ENCODE measurements around the gene MIB2.
"Not testable (repeated sequence)": the region's sequence is repeated elsewhere in the genome, so short reads cannot be mapped to it uniquely, and the experiment has no call there.

The MIB2 gene

GRCh38 chr1:1615256-1616044, at the start of gene MIB2:
MIB2 (plus strand) TSS chr1:1615500; CDS start chr1:1623453, 7,953 bp downstream.
- peak; percentile 100 for DNase-seq (ENCODE audit: low spot score)

- DNase-seq (ENCODE audit: low spot score) = no peak
Observed at GRCh38 chr1:1567152-1567875, 48.0 kb upstream of the MIB2 start.

GRCh38 chr1:1567891-1568291, 47.4 kb upstream of the MIB2 start:
- DNase-seq (ENCODE audit: low spot score) = no peak

GRCh38 chr1:1569341-1569740, 46.0 kb upstream of the MIB2 start:
- no peak for DNase-seq (ENCODE audit: low spot score)

- DNase-seq (ENCODE audit: low spot score) = peak; percentile 88
Observed at GRCh38 chr1:1573843-1574720, 41.2 kb upstream of the MIB2 start.

- peak; percentile 97 for DNase-seq (ENCODE audit: low spot score)
Observed at GRCh38 chr1:1574721-1575537, 40.4 kb upstream of the MIB2 start, which contains the start of gene SSU72. SSU72 (minus strand) TSS chr1:1574863; CDS start chr1:1574557, 306 bp downstream.

GRCh38 chr1:1577367-1578011, 37.8 kb upstream of the MIB2 start:
- no peak for DNase-seq (ENCODE audit: low spot score)

- no peak for DNase-seq (ENCODE audit: low spot score)
Observed at GRCh38 chr1:1578371-1578940, 36.8 kb upstream of the MIB2 start.

- DNase-seq (ENCODE audit: low spot score) = no peak
Observed at GRCh38 chr1:1582585-1583346, 32.5 kb upstream of the MIB2 start.

- no peak for DNase-seq (ENCODE audit: low spot score)
Observed at GRCh38 chr1:1583347-1584010, 31.8 kb upstream of the MIB2 start.

GRCh38 chr1:1591452-1591851, 23.8 kb upstream of the MIB2 start:
- no peak for DNase-seq (ENCODE audit: low spot score)

GRCh38 chr1:1593834-1594601, 21.3 kb upstream of the MIB2 start:
- no peak for DNase-seq (ENCODE audit: low spot score)

- no peak for DNase-seq (ENCODE audit: low spot score)
Observed at GRCh38 chr1:1594602-1595260, 20.6 kb upstream of the MIB2 start.

- not testable (repeated sequence) for DNase-seq (ENCODE audit: low spot score)
Observed at GRCh38 chr1:1595341-1595740, 20.0 kb upstream of the MIB2 start.

- DNase-seq (ENCODE audit: low spot score) = no peak
Observed at GRCh38 chr1:1596493-1597274, 18.6 kb upstream of the MIB2 start.

- DNase-seq (ENCODE audit: low spot score) = no peak
Observed at GRCh38 chr1:1597275-1597930, 17.9 kb upstream of the MIB2 start.

Data from hepatic stellate cell (primary cell).